SK-N-SH treated with all-trans-retinoic acid at 6 μM for 48 hours (cell line): ENCODE data around the gene SUGP1.

Experiments used
- ATAC-seq: fragments of 200-7000 bp; cut with Tn5 transposase; 3 replicates; pipeline ENCODE4 v1.9.1; 2020; ENCODE audit warnings: mild to moderate bottlenecking, moderate library complexity
- ARNTL ChIP-seq: fragments of 450-650 bp; formaldehyde crosslinking; IDR thresholded peaks from 2 replicates; pipeline ENCODE4 v1.5.0; 2020; ENCODE audit warnings: low read depth, mild to moderate bottlenecking, moderate library complexity, borderline replicate concordance
- CSDC2 ChIP-seq: fragments of 250-450 bp; sonication (Bioruptor Pico); IDR thresholded peaks from 2 replicates; pipeline ENCODE4 v1.5.0; 2020; ENCODE audit warnings: mild to moderate bottlenecking, moderate library complexity
- CSRNP3 ChIP-seq: fragments of 250-450 bp; sonication (Bioruptor Pico); IDR thresholded peaks from 2 replicates; pipeline ENCODE4 v1.5.1; 2021; ENCODE audit warnings: mild to moderate bottlenecking, moderate library complexity
- ESRRG ChIP-seq: fragments of 250-450 bp; sonication (Bioruptor Pico); IDR thresholded peaks from 2 replicates; pipeline ENCODE4 v1.6.1; 2021; ENCODE audit warnings: mild to moderate bottlenecking
- ISL1 ChIP-seq: fragments of 250-450 bp; sonication (Bioruptor Pico); IDR thresholded peaks from 2 replicates; pipeline ENCODE4 v2.1.2; 2022; ENCODE audit warnings: mild to moderate bottlenecking, moderate library complexity
- OSR1 ChIP-seq: fragments of 250-450 bp; sonication (Bioruptor Pico); IDR thresholded peaks from 2 replicates; pipeline ENCODE4 v1.8.0; 2022; ENCODE audit warnings: moderate library complexity, mild to moderate bottlenecking, inconsistent platforms
- PPARA ChIP-seq: fragments of 250-450 bp; sonication (Bioruptor Pico); IDR thresholded peaks from 2 replicates; pipeline ENCODE4 v1.5.0; 2020; ENCODE audit warnings: mild to moderate bottlenecking, borderline replicate concordance
- RARB ChIP-seq: fragments of 250-450 bp; sonication (Bioruptor Pico); IDR thresholded peaks from 2 replicates; pipeline ENCODE4 v1.8.0; 2021; ENCODE audit warnings: mild to moderate bottlenecking, moderate library complexity
- SNAI2 ChIP-seq: fragments of 250-450 bp; sonication (Bioruptor Pico); IDR thresholded peaks from 2 replicates; pipeline ENCODE4 v1.5.0; 2020; ENCODE audit warnings: mild to moderate bottlenecking, moderate library complexity
- TCF4 ChIP-seq: fragments of 250-450 bp; sonication (Bioruptor Pico); IDR thresholded peaks from 2 replicates; pipeline ENCODE4 v1.8.0; 2021; ENCODE audit warnings: mild to moderate bottlenecking, moderate library complexity, borderline replicate concordance
- TOX ChIP-seq: fragments of 250-450 bp; sonication (Bioruptor Pico); IDR thresholded peaks from 2 replicates; pipeline ENCODE4 v1.8.0; 2021; ENCODE audit warnings: mild to moderate bottlenecking, moderate library complexity, borderline replicate concordance
- ZC3H10 ChIP-seq: fragments of 250-450 bp; sonication (Bioruptor Pico); IDR thresholded peaks from 2 replicates; pipeline ENCODE4 v1.5.1; 2021; ENCODE audit warnings: mild to moderate bottlenecking, moderate library complexity
- ZFP3 ChIP-seq: fragments of 250-450 bp; sonication (Bioruptor Pico); IDR thresholded peaks from 2 replicates; pipeline ENCODE4 v1.5.0; 2020; ENCODE audit warnings: mild to moderate bottlenecking, moderate library complexity
- ZFP30 ChIP-seq: fragments of 450-650 bp; formaldehyde crosslinking; IDR thresholded peaks from 2 replicates; pipeline ENCODE4 v1.5.0; 2022; ENCODE audit warnings: mild to moderate bottlenecking, moderate library complexity
- ZNF565 ChIP-seq: fragments of 450-650 bp; formaldehyde crosslinking; conservative IDR thresholded peaks from 2 replicates; pipeline ENCODE4 v1.5.0; 2020; ENCODE audit warnings: low read depth, mild to moderate bottlenecking, moderate library complexity
- ZNF70 ChIP-seq: fragments of 450-650 bp; formaldehyde crosslinking; IDR thresholded peaks from 2 replicates; pipeline ENCODE4 v1.5.0; 2020; ENCODE audit warnings: mild to moderate bottlenecking, moderate library complexity
- ZNF8 ChIP-seq: fragments of 450-650 bp; formaldehyde crosslinking; IDR thresholded peaks from 2 replicates; pipeline ENCODE4 v1.5.0; 2020; ENCODE audit warnings: mild to moderate bottlenecking, moderate library complexity
- TF ChIP-seq, protein P1 (sequence below): fragments of 250-450 bp; sonication (Bioruptor Pico); IDR thresholded peaks from 2 replicates; pipeline ENCODE4 v1.5.0; 2020; ENCODE audit warnings: mild to moderate bottlenecking, moderate library complexity
- TF ChIP-seq, protein P2 (sequence below): fragments of 250-450 bp; sonication (Bioruptor Pico); IDR thresholded peaks from 2 replicates; pipeline ENCODE4 v1.8.0; 2021; ENCODE audit warnings: low read depth, mild to moderate bottlenecking, moderate library complexity, borderline replicate concordance
- TF ChIP-seq, protein P3 (sequence below): fragments of 250-450 bp; sonication (Bioruptor Pico); IDR thresholded peaks from 2 replicates; pipeline ENCODE4 v1.8.0; 2020; ENCODE audit warnings: mild to moderate bottlenecking, moderate library complexity, borderline replicate concordance
- TF ChIP-seq, protein P4 (sequence below): fragments of 250-450 bp; sonication (Bioruptor Pico); IDR thresholded peaks from 2 replicates; pipeline ENCODE4 v1.5.1; 2020; ENCODE audit warnings: low read depth, mild to moderate bottlenecking, moderate library complexity

Gene SUGP1

DNA sequence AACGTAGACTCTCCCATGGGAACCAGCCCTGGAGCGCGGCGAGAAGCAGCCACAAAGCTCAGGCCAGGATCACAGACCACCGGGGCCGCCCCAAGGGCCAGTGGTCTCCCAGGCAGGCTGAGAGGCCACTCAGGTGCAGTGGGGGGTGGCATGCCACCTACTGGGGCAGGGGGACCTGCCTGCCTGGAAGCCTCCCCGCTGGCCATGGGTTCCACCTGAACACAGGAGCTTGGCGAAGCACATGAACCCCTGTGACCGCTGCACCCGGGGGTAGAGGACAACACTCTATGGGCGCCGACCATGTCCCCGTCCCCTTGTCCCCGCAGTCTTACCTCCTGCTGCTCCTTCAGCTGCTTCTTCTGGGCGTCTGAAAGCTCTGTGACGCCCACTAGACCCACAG, 40.5 kb downstream of the SUGP1 start (continued):
- TF ChIP-seq, protein P1, sequence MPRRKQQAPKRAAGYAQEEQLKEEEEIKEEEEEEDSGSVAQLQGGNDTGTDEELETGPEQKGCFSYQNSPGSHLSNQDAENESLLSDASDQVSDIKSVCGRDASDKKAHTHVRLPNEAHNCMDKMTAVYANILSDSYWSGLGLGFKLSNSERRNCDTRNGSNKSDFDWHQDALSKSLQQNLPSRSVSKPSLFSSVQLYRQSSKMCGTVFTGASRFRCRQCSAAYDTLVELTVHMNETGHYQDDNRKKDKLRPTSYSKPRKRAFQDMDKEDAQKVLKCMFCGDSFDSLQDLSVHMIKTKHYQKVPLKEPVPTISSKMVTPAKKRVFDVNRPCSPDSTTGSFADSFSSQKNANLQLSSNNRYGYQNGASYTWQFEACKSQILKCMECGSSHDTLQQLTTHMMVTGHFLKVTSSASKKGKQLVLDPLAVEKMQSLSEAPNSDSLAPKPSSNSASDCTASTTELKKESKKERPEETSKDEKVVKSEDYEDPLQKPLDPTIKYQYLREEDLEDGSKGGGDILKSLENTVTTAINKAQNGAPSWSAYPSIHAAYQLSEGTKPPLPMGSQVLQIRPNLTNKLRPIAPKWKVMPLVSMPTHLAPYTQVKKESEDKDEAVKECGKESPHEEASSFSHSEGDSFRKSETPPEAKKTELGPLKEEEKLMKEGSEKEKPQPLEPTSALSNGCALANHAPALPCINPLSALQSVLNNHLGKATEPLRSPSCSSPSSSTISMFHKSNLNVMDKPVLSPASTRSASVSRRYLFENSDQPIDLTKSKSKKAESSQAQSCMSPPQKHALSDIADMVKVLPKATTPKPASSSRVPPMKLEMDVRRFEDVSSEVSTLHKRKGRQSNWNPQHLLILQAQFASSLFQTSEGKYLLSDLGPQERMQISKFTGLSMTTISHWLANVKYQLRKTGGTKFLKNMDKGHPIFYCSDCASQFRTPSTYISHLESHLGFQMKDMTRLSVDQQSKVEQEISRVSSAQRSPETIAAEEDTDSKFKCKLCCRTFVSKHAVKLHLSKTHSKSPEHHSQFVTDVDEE = no peak
- TF ChIP-seq ARNTL (no peak), ESRRG (CRISPR knock-in tag) (no peak), PPARA (CRISPR knock-in tag) (no peak), ZNF565 (CRISPR knock-in tag) (no peak), ZFP30 (CRISPR knock-in tag) (no peak), TOX (CRISPR knock-in tag) (no peak), CSDC2 (CRISPR knock-in tag) (no peak), ZC3H10 (CRISPR knock-in tag) (no peak), ISL1 (CRISPR knock-in tag) (no peak), TCF4 (CRISPR knock-in tag) (no peak)
- TF ChIP-seq, protein P2, sequence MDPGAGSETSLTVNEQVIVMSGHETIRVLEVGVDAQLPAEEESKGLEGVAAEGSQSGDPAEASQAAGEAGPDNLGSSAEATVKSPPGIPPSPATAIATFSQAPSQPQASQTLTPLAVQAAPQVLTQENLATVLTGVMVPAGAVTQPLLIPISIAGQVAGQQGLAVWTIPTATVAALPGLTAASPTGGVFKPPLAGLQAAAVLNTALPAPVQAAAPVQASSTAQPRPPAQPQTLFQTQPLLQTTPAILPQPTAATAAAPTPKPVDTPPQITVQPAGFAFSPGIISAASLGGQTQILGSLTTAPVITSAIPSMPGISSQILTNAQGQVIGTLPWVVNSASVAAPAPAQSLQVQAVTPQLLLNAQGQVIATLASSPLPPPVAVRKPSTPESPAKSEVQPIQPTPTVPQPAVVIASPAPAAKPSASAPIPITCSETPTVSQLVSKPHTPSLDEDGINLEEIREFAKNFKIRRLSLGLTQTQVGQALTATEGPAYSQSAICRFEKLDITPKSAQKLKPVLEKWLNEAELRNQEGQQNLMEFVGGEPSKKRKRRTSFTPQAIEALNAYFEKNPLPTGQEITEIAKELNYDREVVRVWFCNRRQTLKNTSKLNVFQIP = no peak

- no peak for ATAC-seq
- TF ChIP-seq, protein P3, sequence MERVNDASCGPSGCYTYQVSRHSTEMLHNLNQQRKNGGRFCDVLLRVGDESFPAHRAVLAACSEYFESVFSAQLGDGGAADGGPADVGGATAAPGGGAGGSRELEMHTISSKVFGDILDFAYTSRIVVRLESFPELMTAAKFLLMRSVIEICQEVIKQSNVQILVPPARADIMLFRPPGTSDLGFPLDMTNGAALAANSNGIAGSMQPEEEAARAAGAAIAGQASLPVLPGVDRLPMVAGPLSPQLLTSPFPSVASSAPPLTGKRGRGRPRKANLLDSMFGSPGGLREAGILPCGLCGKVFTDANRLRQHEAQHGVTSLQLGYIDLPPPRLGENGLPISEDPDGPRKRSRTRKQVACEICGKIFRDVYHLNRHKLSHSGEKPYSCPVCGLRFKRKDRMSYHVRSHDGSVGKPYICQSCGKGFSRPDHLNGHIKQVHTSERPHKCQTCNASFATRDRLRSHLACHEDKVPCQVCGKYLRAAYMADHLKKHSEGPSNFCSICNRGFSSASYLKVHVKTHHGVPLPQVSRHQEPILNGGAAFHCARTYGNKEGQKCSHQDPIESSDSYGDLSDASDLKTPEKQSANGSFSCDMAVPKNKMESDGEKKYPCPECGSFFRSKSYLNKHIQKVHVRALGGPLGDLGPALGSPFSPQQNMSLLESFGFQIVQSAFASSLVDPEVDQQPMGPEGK (CRISPR knock-in tag) = no peak
- TF ChIP-seq PPARA (CRISPR knock-in tag) (no peak), ZFP3 (CRISPR knock-in tag) (no peak), ISL1 (CRISPR knock-in tag) (no peak), OSR1 (CRISPR knock-in tag) (no peak), RARB (CRISPR knock-in tag) (no peak), ARNTL (no peak), CSDC2 (CRISPR knock-in tag) (no peak), SNAI2 (CRISPR knock-in tag) (no peak), CSRNP3 (CRISPR knock-in tag) (no peak), ZNF565 (CRISPR knock-in tag) (no peak), ZC3H10 (CRISPR knock-in tag) (no peak), ESRRG (CRISPR knock-in tag) (no peak), ZNF8 (CRISPR knock-in tag) (no peak)
- TF ChIP-seq, protein P4, sequence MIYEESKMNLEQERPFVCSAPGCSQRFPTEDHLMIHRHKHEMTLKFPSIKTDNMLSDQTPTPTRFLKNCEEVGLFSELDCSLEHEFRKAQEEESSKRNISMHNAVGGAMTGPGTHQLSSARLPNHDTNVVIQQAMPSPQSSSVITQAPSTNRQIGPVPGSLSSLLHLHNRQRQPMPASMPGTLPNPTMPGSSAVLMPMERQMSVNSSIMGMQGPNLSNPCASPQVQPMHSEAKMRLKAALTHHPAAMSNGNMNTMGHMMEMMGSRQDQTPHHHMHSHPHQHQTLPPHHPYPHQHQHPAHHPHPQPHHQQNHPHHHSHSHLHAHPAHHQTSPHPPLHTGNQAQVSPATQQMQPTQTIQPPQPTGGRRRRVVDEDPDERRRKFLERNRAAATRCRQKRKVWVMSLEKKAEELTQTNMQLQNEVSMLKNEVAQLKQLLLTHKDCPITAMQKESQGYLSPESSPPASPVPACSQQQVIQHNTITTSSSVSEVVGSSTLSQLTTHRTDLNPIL (CRISPR knock-in tag) = no peak
Observed at GRCh38 chr19:19279062-19279612, 41.2 kb downstream of the SUGP1 start.

DNA sequence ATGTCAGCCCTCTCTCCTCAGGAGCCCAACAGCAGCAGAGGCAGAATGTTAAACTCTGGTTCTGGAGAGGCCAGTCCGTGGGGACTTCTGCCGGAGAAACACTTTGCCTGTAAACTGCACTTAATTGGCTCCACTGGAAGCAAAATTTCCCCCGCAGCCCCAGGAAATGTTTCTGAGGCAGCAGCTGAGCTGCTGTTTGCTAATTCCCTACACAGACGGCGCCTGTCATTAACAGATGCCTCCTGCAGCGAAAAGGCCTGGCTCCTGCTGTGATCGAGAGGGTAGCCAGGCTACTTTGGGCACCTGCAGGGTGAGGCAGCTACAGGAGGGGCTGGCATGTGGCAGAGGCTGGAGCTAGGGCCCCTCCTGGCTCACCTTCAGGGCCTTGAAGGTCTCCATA, 42.0 kb downstream of the SUGP1 start:
- no peak for ATAC-seq
- TF ChIP-seq, protein P3 (CRISPR knock-in tag) = no peak
- TF ChIP-seq TOX (CRISPR knock-in tag) (no peak), TCF4 (CRISPR knock-in tag) (no peak), CSDC2 (CRISPR knock-in tag) (no peak), PPARA (CRISPR knock-in tag) (no peak), RARB (CRISPR knock-in tag) (no peak), CSRNP3 (CRISPR knock-in tag) (no peak), ZNF70 (CRISPR knock-in tag) (no peak), ISL1 (CRISPR knock-in tag) (no peak), ESRRG (CRISPR knock-in tag) (no peak), ZFP30 (CRISPR knock-in tag) (no peak), ZFP3 (CRISPR knock-in tag) (no peak)
- TF ChIP-seq, protein P4 (CRISPR knock-in tag) = no peak
